Mesendoderm (in vitro differentiated cells): Measurements from ENCODE around the gene SMIM1.
"Not testable (repeated sequence)": the region's sequence is repeated elsewhere in the genome, so short reads cannot be mapped to it uniquely, and the experiment has no call there.

Source experiments
- DNase-seq: peaks from one replicate; pipeline ENCODE4 v3.0.0; 2013
- H2AK5ac ChIP-seq: 2 replicates; pipeline ENCODE4 v1.6.1; 2013; ENCODE audit warnings: low read length, inconsistent platforms
- H2BK120ac ChIP-seq: 2 replicates; pipeline ENCODE4 v1.6.1; 2013; ENCODE audit warnings: low read depth, mild to moderate bottlenecking, low read length, moderate library complexity, mixed read lengths
- H2BK15ac ChIP-seq: replicated peaks from 2 replicates; pipeline ENCODE4 v1.6.1; 2013; ENCODE audit warnings: low read depth, mild to moderate bottlenecking, moderate library complexity
- H2BK5ac ChIP-seq: 2 replicates; pipeline ENCODE4 v1.6.1; 2013; ENCODE audit warnings: low read length, inconsistent platforms
- H3K18ac ChIP-seq: 2 replicates; pipeline ENCODE4 v1.6.1; 2013; ENCODE audit warnings: mild to moderate bottlenecking, low read length, mixed read lengths
- H3K23ac ChIP-seq: one replicate; pipeline ENCODE4 v1.6.1; 2013; ENCODE audit warnings: low read length
- H3K27ac ChIP-seq: 2 replicates; pipeline ENCODE4 v1.5.1; 2013; ENCODE audit warnings: low read depth, mild to moderate bottlenecking, inconsistent platforms, low read length, moderate library complexity
- H3K27me3 ChIP-seq: 2 replicates; pipeline ENCODE4 v1.6.1; 2013; ENCODE audit warnings: low read length, control low read depth, mild to moderate bottlenecking, inconsistent platforms; ENCODE audit not compliant: insufficient read depth, poor library complexity
- H3K36me3 ChIP-seq: 2 replicates; pipeline ENCODE4 v1.6.1; 2013; ENCODE audit warnings: low read length, inconsistent platforms; ENCODE audit not compliant: control insufficient read depth, insufficient read depth
- H3K4ac ChIP-seq: one replicate; pipeline ENCODE4 v1.6.1; 2013; ENCODE audit warnings: low read depth, mild to moderate bottlenecking, low read length, moderate library complexity
- H3K4me1 ChIP-seq: 2 replicates; pipeline ENCODE4 v1.6.1; 2013; ENCODE audit warnings: low read depth, low read length, inconsistent platforms; ENCODE audit not compliant: control insufficient read depth
- H3K4me2 ChIP-seq: 2 replicates; pipeline ENCODE4 v1.6.1; 2013; ENCODE audit warnings: low read length
- H3K4me3 ChIP-seq: 2 replicates; pipeline ENCODE4 v1.5.1; 2013; ENCODE audit warnings: mild to moderate bottlenecking, low read length
- H3K56ac ChIP-seq: one replicate; pipeline ENCODE4 v1.6.1; 2013; ENCODE audit warnings: low read length
- H3K79me1 ChIP-seq: 2 replicates; pipeline ENCODE4 v1.6.1; 2013; ENCODE audit warnings: low read length, inconsistent platforms
- H3K79me2 ChIP-seq: 2 replicates; pipeline ENCODE4 v1.6.1; 2013; ENCODE audit warnings: mild to moderate bottlenecking, low read length; ENCODE audit not compliant: control insufficient read depth, insufficient read depth
- H3K9ac ChIP-seq: 2 replicates; pipeline ENCODE4 v1.6.1; 2013; ENCODE audit warnings: low read length, inconsistent platforms
- H4K5ac ChIP-seq: one replicate; pipeline ENCODE4 v1.6.1; 2013; ENCODE audit warnings: low read length
- H4K8ac ChIP-seq: one replicate; pipeline ENCODE4 v1.6.1; 2013; ENCODE audit warnings: low read depth, mild to moderate bottlenecking, control low read depth, low read length, moderate library complexity
- WGBS: extraction: QIAGEN DNeasy Blood & Tissue Kit; methylation state at CpG from one replicate; pipeline ENCODE4 v1.1.7; 2013; ENCODE audit warnings: low lambda C conversion rate, missing lambda C conversion rate; ENCODE audit not compliant: insufficient coverage; ENCODE audit errors: extremely low coverage; 5-methylcytosine and 5-hydroxymethylcytosine counted together

Gene SMIM1

GRCh38 chr1:3805038-3805437 is 32.5 kb downstream of the SMIM1 start:
- no peaks in the 10 kb centered on the region for H3K27me3 ChIP-seq
- no peaks in the 10 kb centered on the region for H3K36me3 ChIP-seq
- H2BK5ac ChIP-seq = no peak overlapping the region
- no peak overlapping the region for H2BK120ac ChIP-seq
- no CpG with 5 or more reads among the region's 11 CpGs for WGBS
- no peaks in the 10 kb centered on the region for H3K79me1 ChIP-seq
- H3K4me2 ChIP-seq = no peak overlapping the region
- H2BK15ac ChIP-seq = no peak overlapping the region
- H4K5ac ChIP-seq = no peak overlapping the region
- no peak overlapping the region for H3K23ac ChIP-seq
- H2AK5ac ChIP-seq = no peak overlapping the region
- H3K9ac ChIP-seq = no peak overlapping the region
- no peak overlapping the region for H3K27ac ChIP-seq
- no peak overlapping the region for H4K8ac ChIP-seq
- no peak overlapping the region for H3K4me3 ChIP-seq
- no peak for DNase-seq
- no peak overlapping the region for H3K18ac ChIP-seq
- no peak overlapping the region for H3K56ac ChIP-seq
- no peaks in the 10 kb centered on the region for H3K79me2 ChIP-seq
- no peak overlapping the region for H3K4ac ChIP-seq
- H3K4me1 ChIP-seq = no peaks in the 10 kb centered on the region

DNA sequence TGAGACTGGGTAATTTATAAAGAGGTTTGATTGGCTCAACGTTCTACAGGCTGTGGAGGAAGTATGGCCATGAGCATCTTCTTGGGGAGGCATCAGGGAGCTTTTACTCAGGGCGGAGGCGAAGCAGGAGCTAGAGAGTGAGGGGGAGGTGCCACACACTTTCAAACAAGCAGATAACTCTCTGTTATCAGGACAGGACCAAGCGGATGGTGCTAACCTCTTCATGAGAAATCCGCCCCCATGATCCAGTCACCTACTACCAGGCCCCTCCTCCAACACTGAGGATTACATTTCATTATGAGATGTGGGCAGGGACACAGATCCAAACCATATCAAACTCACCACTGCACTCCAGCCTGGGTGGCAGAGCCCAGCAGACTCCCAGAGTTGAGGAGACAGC is 35.2 kb downstream of the SMIM1 start:
- no peak overlapping the region for H3K23ac ChIP-seq
- no peak overlapping the region for H4K8ac ChIP-seq
- H2AK5ac ChIP-seq = no peak overlapping the region
- H3K4me1 ChIP-seq = no peaks in the 10 kb centered on the region
- H3K18ac ChIP-seq = no peak overlapping the region
- no peaks in the 10 kb centered on the region for H3K79me1 ChIP-seq
- no peaks in the 10 kb centered on the region for H3K36me3 ChIP-seq
- no peak overlapping the region for H3K56ac ChIP-seq
- H3K79me2 ChIP-seq = no peaks in the 10 kb centered on the region
- H3K4me2 ChIP-seq = no peak overlapping the region
- no peak for DNase-seq
- H3K4me3 ChIP-seq = no peak overlapping the region
- H2BK5ac ChIP-seq = no peak overlapping the region
- H3K27ac ChIP-seq = no peak overlapping the region
- H3K27me3 ChIP-seq = no peaks in the 10 kb centered on the region
- no peak overlapping the region for H2BK15ac ChIP-seq
- no peak overlapping the region for H4K5ac ChIP-seq
- H3K9ac ChIP-seq = no peak overlapping the region
- H3K4ac ChIP-seq = no peak overlapping the region
- H2BK120ac ChIP-seq = no peak overlapping the region
- WGBS = no CpG with 5 or more reads among the region's 5 CpGs

- no peak for DNase-seq
- WGBS = no CpG with 5 or more reads among the region's 7 CpGs
These were observed 37.1 kb downstream of the SMIM1 start for GRCh38 chr1:3809680-3810079.

DNA sequence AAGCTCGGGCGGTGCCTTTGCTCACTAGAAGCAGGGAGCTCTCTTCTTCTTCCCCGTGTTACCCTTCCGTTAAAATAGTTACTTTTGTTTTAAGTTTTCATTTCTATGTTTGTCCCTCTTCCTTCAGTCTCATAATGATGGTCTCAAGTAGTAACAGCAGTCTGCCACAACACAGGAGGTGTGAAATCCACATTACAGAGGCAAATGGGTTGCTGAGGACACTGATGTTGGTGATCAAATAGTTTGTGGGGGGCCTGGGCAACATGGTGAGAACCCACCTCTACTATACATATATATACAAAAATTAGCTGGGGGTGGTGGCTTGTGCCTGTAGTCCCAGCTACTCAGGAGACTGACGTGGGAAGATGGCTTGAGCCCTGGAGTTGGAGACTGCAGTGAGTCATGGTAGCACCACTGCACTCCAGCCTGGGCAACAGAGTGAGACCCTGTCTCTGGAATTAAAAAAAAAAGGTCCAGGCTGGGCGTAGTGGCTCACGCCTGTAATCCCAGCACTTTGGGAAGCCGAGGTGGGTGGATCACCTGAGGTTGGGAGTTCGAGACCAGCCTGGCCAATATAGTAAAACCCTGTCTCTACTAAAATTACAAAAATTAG is 37.7 kb downstream of the SMIM1 start:
- not testable (repeated sequence) for H2BK15ac ChIP-seq, H3K79me2 ChIP-seq, H3K23ac ChIP-seq, H3K27ac ChIP-seq, DNase-seq, H4K8ac ChIP-seq, H2BK120ac ChIP-seq, H3K4me2 ChIP-seq, H3K27me3 ChIP-seq, H3K9ac ChIP-seq, H3K18ac ChIP-seq, H3K56ac ChIP-seq, H4K5ac ChIP-seq, H2BK5ac ChIP-seq, H3K4me1 ChIP-seq, H3K4ac ChIP-seq, H3K36me3 ChIP-seq, H2AK5ac ChIP-seq, H3K4me3 ChIP-seq, H3K79me1 ChIP-seq
- WGBS = no CpG with 5 or more reads among the region's 9 CpGs

More at GRCh38 chr1:3809680-3810079, 37.1 kb downstream of the SMIM1 start:
- Histone ChIP-seq H3K79me2 (no peaks in the 10 kb centered on the region), H3K23ac (no peak overlapping the region), H3K56ac (no peak overlapping the region), H3K4ac (no peak overlapping the region), H2BK5ac (no peak overlapping the region), H3K9ac (no peak overlapping the region), H3K18ac (no peak overlapping the region), H2BK15ac (no peak overlapping the region), H3K27me3 (no peaks in the 10 kb centered on the region), H3K36me3 (no peaks in the 10 kb centered on the region), H4K8ac (no peak overlapping the region), H3K4me3 (no peak overlapping the region), H2BK120ac (no peak overlapping the region), H4K5ac (no peak overlapping the region), H3K4me1 (no peaks in the 10 kb centered on the region), H3K4me2 (no peak overlapping the region), H2AK5ac (no peak overlapping the region), H3K79me1 (no peaks in the 10 kb centered on the region), H3K27ac (no peak overlapping the region)

DNA sequence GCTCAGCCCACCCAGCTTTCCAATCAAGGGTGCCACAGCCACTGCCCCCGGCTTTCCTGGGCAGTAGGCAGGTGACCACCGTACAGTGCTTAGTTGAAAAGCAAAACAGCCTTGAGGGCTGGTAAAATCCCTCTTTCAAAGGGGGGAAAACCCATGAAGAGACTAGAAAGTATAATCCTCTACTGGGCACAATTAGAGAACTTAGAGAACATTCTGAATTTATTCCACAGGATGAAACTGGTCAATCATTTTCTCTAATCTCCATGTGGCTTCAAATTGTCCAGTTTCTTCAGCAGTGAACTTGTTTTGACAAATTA is 39.0 kb downstream of the SMIM1 start:
- H4K5ac ChIP-seq = no peak overlapping the region
- no peak overlapping the region for H2BK120ac ChIP-seq
- no peak overlapping the region for H3K27ac ChIP-seq
- no peak overlapping the region for H4K8ac ChIP-seq
- H2BK15ac ChIP-seq = no peak overlapping the region
- H3K56ac ChIP-seq = no peak overlapping the region
- no peak overlapping the region for H2AK5ac ChIP-seq
- H3K4ac ChIP-seq = no peak overlapping the region
- no peak for DNase-seq
- H3K36me3 ChIP-seq = no peaks in the 10 kb centered on the region
- no peak overlapping the region for H3K4me2 ChIP-seq
- no peaks in the 10 kb centered on the region for H3K79me2 ChIP-seq
- H3K79me1 ChIP-seq = no peaks in the 10 kb centered on the region
- no peak overlapping the region for H3K9ac ChIP-seq
- H3K4me1 ChIP-seq = no peaks in the 10 kb centered on the region
- H3K4me3 ChIP-seq = no peak overlapping the region
- H2BK5ac ChIP-seq = no peak overlapping the region
- no peak overlapping the region for H3K18ac ChIP-seq
- WGBS = no CpG with 5 or more reads among the region's 2 CpGs
- no peaks in the 10 kb centered on the region for H3K27me3 ChIP-seq
- no peak overlapping the region for H3K23ac ChIP-seq

DNA sequence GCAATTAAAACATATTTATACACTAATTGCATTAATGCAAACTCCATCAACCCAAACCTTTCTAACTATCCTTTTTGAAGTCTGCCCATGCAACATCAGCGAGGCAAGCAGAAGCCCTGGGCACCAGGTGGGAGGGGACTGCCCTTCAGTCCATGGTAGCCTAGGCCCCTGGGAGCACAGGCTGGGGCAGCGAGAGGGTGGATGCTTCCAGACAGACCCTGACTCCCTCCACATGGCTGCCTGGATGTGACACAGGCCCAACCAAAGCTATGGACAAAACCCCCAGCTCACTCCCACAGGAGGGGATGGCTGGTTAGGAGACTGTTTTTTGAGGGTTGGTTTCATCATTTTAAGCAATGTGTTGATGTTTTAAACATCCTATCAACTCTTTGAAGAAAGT is 41.5 kb downstream of the SMIM1 start:
- H3K36me3 ChIP-seq = no peaks in the 10 kb centered on the region

More for the DNA sequence above, 41.5 kb downstream of the SMIM1 start:
- Histone ChIP-seq H2BK5ac (no peak overlapping the region), H3K4me2 (no peak overlapping the region), H3K79me2 (no peaks in the 10 kb centered on the region), H3K4ac (no peak overlapping the region), H4K8ac (no peak overlapping the region), H2BK15ac (no peak overlapping the region), H3K18ac (no peak overlapping the region), H2BK120ac (no peak overlapping the region), H3K4me3 (no peak overlapping the region), H3K27ac (no peak overlapping the region), H3K4me1 (no peaks in the 10 kb centered on the region), H3K23ac (no peak overlapping the region), H3K9ac (no peak overlapping the region), H4K5ac (no peak overlapping the region), H3K56ac (no peak overlapping the region), H3K79me1 (no peaks in the 10 kb centered on the region), H3K27me3 (no peaks in the 10 kb centered on the region), H2AK5ac (no peak overlapping the region)
- DNase-seq = no peak
- WGBS = no CpG with 5 or more reads among the region's 2 CpGs
